ENCODE measurements around the gene RNF112.
"Not testable (repeated sequence)": the region's sequence is repeated elsewhere in the genome, so short reads cannot be mapped to it uniquely, and the experiment has no call there.

The RNF112 gene

DNA sequence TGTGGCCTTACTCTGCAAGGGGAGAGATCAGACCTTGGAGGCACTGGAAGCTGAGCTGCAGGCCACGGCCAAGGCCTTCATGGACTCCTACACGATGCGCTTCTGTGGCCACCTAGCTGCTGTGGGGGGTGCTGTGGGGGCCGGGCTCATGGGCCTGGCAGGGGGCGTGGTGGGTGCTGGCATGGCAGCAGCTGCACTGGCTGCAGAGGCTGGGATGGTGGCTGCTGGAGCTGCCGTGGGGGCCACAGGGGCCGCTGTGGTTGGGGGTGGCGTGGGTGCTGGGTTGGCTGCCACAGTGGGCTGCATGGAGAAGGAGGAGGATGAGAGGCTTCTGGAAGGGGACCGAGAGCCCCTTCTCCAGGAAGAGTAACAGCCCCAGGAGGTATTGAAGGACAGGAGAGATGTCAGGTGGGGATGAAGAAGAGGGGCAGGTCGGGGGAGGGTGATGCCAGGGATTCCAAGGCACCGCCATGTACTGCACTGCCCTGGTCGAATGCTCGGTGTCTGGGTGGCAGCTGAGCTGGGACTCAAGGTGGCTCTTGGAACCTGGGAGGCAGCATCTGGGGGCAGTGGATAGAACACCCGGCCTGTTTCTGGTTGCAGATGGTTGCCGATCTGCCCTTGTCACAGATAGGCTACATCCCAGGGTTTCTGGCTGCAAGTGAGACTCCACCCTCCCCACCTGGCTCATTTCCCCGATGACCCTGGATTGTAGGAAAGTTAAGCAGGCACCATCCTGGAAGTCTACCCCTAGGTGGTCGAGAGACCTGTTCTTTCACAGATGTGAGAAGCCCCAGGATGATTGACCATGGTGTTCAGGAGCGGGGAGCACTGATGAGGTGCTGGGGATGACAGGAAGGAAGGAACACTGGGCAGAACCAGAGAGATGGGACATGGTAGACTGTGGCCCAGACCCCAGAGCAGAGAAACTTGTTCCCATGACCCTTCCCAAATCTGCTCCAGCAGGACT, 5.1 kb downstream of the RNF112 start:
- no peak for DNase-seq

GRCh38 chr17:19417611-19418010, 6.6 kb downstream of the RNF112 start:
- no peak for DNase-seq

DNA sequence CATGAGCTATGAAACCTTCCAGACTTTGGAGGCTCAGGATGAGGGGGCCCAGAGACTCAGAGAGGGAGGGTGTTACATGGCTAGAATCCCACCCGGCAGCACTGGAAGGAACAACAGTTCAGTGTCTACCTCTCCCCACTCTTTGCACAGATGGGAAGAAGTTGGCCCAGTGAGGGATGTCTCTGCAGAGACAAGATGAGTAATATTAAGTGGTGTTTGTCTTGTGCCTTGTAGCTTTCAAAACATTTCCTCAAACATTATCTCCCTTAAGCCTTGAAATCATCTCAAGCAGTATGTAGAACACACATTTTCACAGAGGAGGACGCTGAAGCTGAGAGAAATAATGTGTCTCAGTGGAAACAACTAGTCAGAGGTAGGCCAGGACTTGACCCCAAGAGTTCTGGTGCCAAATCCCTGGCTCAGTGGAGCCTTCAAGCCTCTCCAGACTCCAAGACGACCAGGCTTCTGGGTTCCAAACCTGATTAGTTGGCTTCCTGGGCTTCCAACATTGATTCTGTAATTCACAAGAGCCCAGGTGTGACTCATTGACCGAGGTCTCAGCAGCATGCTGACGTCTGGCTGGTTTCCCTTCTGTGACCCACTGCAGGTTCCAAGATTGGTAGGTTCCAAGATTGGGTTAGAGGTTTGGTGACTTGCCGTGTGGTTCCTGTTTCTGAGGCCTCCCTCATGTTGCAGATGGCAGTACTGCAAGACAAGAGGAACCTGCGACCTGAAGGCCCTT, 7.4 kb downstream of the RNF112 start:
- peak; percentile 10 for DNase-seq

DNA sequence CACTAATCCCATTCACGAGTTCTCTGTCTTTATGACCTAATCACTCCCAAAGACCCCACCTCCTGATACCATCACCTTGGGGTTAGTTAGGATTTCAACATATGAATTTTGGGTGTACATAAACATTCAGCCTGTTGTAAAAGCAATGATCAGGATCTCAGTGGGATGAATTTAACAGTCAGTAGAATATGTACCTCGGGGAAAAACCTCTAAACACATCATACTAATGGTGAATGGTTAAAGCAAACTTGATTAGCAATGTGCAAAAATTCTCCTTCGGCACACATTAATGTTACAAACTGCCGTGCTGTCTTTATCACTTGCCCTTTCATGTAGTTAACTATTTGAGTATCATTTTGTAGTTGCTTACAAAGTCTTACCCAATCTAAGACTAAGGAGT, 10.2 kb downstream of the RNF112 start:
- no peak for DNase-seq

DNA sequence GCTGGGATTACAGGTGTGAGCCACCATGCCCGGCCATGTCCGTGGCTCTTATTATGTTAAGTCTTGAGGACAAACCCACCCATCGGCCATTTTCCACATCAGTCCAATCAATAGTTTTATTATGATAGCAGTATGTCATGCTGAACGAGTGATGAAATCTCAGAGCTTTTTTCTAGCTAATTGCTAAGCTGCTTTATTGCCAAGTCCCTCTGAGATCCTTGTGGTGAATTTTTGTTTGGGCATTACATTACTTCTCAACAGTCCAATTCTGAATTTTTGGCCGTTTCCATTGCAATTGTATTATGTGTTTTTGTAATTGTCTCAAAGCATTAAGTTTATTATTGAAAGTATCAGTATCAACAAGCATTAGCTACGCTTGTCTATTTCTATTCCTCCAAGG, 10.9 kb downstream of the RNF112 start:
- no peak for DNase-seq

GRCh38 chr17:19424934-19425868, 14.2 kb downstream of the RNF112 start:
- DNase-seq = no peak

GRCh38 chr17:19426631-19427030, 15.6 kb downstream of the RNF112 start:
- DNase-seq = no peak

DNA sequence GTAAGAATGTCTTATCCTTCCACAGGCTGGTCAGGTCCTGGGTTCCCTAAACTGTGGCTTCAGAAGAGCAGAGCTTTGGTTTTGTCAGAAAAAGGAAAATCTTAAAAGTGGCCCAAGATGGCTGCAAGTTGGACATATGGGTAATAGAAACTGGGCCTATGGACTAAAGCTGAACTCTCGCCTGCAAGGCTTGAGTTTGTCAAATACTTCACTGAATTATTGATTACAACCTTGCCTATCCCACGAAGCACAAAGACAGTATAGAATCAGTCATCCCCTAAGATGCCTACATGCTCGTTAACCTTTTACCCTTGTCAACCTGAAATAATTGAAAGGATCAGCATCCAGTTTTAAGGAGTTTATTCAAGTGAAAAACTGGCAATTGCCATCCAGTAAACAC, 20.7 kb downstream of the RNF112 start:
- no peak for DNase-seq

DNA sequence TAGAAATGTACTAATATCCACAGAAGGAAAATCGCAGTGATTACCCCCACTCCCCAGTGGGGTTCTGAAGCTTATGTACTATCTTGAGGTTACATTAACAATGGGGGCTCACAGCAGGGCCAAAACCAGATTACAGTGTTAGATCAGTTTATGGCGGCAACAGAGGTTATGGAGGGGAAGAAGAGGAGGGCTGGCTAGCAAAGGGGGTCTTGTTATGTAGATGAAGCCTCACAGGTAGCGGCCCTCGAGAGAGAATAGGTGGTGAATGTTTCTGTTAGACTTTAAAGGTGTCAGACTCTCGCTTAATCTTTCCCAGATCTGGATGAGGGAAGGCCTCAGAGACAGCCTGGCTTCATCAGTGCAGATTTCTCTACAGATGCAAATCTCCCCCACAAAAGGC, 22.2 kb downstream of the RNF112 start:
- no peak for DNase-seq

- DNase-seq = no peak
Observed at GRCh38 chr17:19433727-19434340, 22.8 kb downstream of the RNF112 start.

GRCh38 chr17:19440421-19440820, 29.4 kb downstream of the RNF112 start:
- DNase-seq = no peak

GRCh38 chr17:19441288-19441687, 30.3 kb downstream of the RNF112 start:
- DNase-seq = not testable (repeated sequence)

- no peak for DNase-seq
Observed at GRCh38 chr17:19442731-19443130, 31.7 kb downstream of the RNF112 start.

GRCh38 chr17:19443148-19443547, 32.1 kb downstream of the RNF112 start:
- DNase-seq = no peak

GRCh38 chr17:19445105-19445504, 34.1 kb downstream of the RNF112 start:
- DNase-seq = no peak

GRCh38 chr17:19446577-19446976, 35.5 kb downstream of the RNF112 start:
- DNase-seq = not testable (repeated sequence)

GRCh38 chr17:19447085-19447583, 36.1 kb downstream of the RNF112 start:
- peak; percentile 84 for DNase-seq

GRCh38 chr17:19448341-19449268, 37.6 kb downstream of the RNF112 start:
- no peak for DNase-seq

DNA sequence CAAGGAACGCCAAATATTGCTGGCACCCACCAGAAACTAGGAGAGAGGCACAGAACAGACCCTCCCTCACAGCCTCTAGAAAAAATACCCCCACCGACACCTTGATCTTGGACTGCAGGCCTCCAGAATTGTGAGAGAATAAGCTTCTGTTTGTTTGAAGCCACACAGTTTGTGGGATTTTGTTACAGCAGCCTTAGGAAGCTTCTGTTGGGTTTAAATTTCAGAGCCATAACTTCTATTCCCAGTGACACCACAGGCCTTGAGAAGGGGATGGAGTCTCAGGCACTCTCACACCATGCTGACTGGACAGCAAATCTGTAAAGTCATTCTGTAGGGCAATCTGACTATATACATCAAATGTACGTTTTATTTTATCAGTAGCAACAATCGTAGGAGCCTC, 38.6 kb downstream of the RNF112 start:
- DNase-seq = no peak

GRCh38 chr17:19453296-19453695, 42.3 kb downstream of the RNF112 start:
- DNase-seq = no peak

GRCh38 chr17:19454074-19454473, 43.0 kb downstream of the RNF112 start:
- no peak for DNase-seq
